ENCODE data around the gene BCO1.
"Not testable (repeated sequence)": the region's sequence is repeated elsewhere in the genome, so short reads cannot be mapped to it uniquely, and the experiment has no call there.

The BCO1 gene

GRCh38 chr16:81238296-81239011, at the start of gene BCO1:
Gene BCO1 (plus strand): TSS chr16:81238689. CDS start chr16:81238909, 220 bp downstream.
- DNase-seq: no peak

- no peak for DNase-seq
Observed at GRCh38 chr16:81189100-81189664, 49.3 kb upstream of the BCO1 start.

GRCh38 chr16:81190667-81191066, 47.8 kb upstream of the BCO1 start:
- no peak for DNase-seq

GRCh38 chr16:81195885-81196534, 42.5 kb upstream of the BCO1 start:
- no peak for DNase-seq

- no peak for DNase-seq
Observed at GRCh38 chr16:81198635-81199034, 39.9 kb upstream of the BCO1 start.

GRCh38 chr16:81201267-81201666, 37.2 kb upstream of the BCO1 start:
- no peak for DNase-seq

- DNase-seq: peak; percentile 37
Observed at GRCh38 chr16:81204798-81205680, 33.5 kb upstream of the BCO1 start.

GRCh38 chr16:81207076-81207475, 31.4 kb upstream of the BCO1 start:
- no peak for DNase-seq

- DNase-seq: no peak
Observed at GRCh38 chr16:81210807-81211206, 27.7 kb upstream of the BCO1 start.

- no peak for DNase-seq
Observed at GRCh38 chr16:81212830-81213465, 25.5 kb upstream of the BCO1 start.

GRCh38 chr16:81214745-81215166, 23.7 kb upstream of the BCO1 start:
- no peak for DNase-seq

- DNase-seq: no peak
Observed at GRCh38 chr16:81216114-81216513, 22.4 kb upstream of the BCO1 start.

GRCh38 chr16:81216706-81217105, 21.8 kb upstream of the BCO1 start:
- no peak for DNase-seq

- DNase-seq: no peak
Observed at GRCh38 chr16:81219151-81219550, 19.3 kb upstream of the BCO1 start.

GRCh38 chr16:81220349-81220748, 18.1 kb upstream of the BCO1 start:
- no peak for DNase-seq

GRCh38 chr16:81221731-81222130, 16.8 kb upstream of the BCO1 start:
- no peak for DNase-seq

- no peak for DNase-seq
Observed at GRCh38 chr16:81224824-81225223, 13.7 kb upstream of the BCO1 start.

GRCh38 chr16:81225697-81226096, 12.8 kb upstream of the BCO1 start:
- not testable (repeated sequence) for DNase-seq

- DNase-seq: no peak
Observed at GRCh38 chr16:81227785-81228184, 10.7 kb upstream of the BCO1 start.

GRCh38 chr16:81229811-81230210, 8.7 kb upstream of the BCO1 start:
- DNase-seq: no peak

- no peak for DNase-seq
Observed at GRCh38 chr16:81231014-81231413, 7.5 kb upstream of the BCO1 start.

GRCh38 chr16:81232740-81233367, 5.6 kb upstream of the BCO1 start:
- no peak for DNase-seq

All from amniotic stem cell (primary cell).